Smooth muscle cell (in vitro differentiated cells): ENCODE measurements around the gene ZNF346. TPM values are rescaled to one million over a fixed set of nuclear protein-coding genes. Genes with fewer than 3 reads are reported as not detected.

ENCODE experiments used
- DNase-seq: peaks from one replicate; lab custom pipeline; 2025; ENCODE audit not compliant: unreplicated experiment; lab: John Stamatoyannopoulos, UW
- H2AFZ ChIP-seq: fragments of 200-600 bp; sonication (generic); 2 replicates; pipeline ENCODE4 v1.6.0; 2016; ENCODE audit warnings: antibody characterized with exemption, low read depth, mild to moderate bottlenecking
- H3F3A ChIP-seq: fragments of 200-600 bp; sonication (generic); 2 replicates; pipeline ENCODE4 v1.6.0; 2017; ENCODE audit warnings: antibody characterized with exemption, low read depth
- H3K27ac ChIP-seq: fragments of 200-600 bp; sonication (generic); 2 replicates; pipeline ENCODE4 v1.5.1; 2016; ENCODE audit warnings: low read depth, mild to moderate bottlenecking
- H3K27me3 ChIP-seq: fragments of 200-600 bp; sonication (generic); 2 replicates; pipeline ENCODE4 v1.6.1; 2016; ENCODE audit warnings: low read depth, mild to moderate bottlenecking
- H3K36me3 ChIP-seq: fragments of 200-600 bp; sonication (generic); 2 replicates; pipeline ENCODE4 v1.5.1; 2016; ENCODE audit warnings: low read depth
- H3K4me1 ChIP-seq: fragments of 200-600 bp; sonication (generic); 2 replicates; pipeline ENCODE4 v1.5.1; 2016; ENCODE audit warnings: low read depth
- H3K4me2 ChIP-seq: fragments of 200-600 bp; sonication (generic); 2 replicates; pipeline ENCODE4 v1.6.0; 2016; ENCODE audit warnings: mild to moderate bottlenecking
- H3K4me3 ChIP-seq: fragments of 200-600 bp; sonication (generic); 2 replicates; pipeline ENCODE4 v1.5.1; 2016; ENCODE audit warnings: mild to moderate bottlenecking
- H3K79me2 ChIP-seq: fragments of 200-600 bp; sonication (generic); 2 replicates; pipeline ENCODE4 v1.6.0; 2016; ENCODE audit warnings: low read depth, mild to moderate bottlenecking
- H3K9ac ChIP-seq: fragments of 200-600 bp; sonication (generic); 2 replicates; pipeline ENCODE4 v1.6.0; 2016; ENCODE audit warnings: low read depth
- H3K9me3 ChIP-seq: fragments of 200-600 bp; sonication (generic); replicated peaks from 2 replicates; pipeline ENCODE4 v1.5.1; 2016; ENCODE audit warnings: low read depth
- H4K20me1 ChIP-seq: fragments of 200-600 bp; sonication (generic); 2 replicates; pipeline ENCODE4 v1.6.0; 2016; ENCODE audit warnings: low read depth
- WGBS: methylation state at CpG from one replicate; pipeline ENCODE4 v1.1.7; 2016; ENCODE audit warnings: low lambda C conversion rate; 5-methylcytosine and 5-hydroxymethylcytosine counted together
- polyA plus RNA-seq: library from polyadenylated mRNA; unstranded; fragments of >200 nt; fragmentation: Nextera tagmentation; extraction: Ambion mirVana; gene quantifications from 2 replicates; pipeline ENCODE4 v1.2.1, GENCODE V29; 2016
- total RNA-seq: library from RNA; depleted of rRNA; stranded (reverse); fragments of >200 nt; gene quantifications from 2 replicates; pipeline ENCODE4 v1.2.3, GENCODE V29; 2014
- TF ChIP-seq, protein P1 (sequence below): fragments of 200-600 bp; sonication (generic); IDR thresholded peaks from 2 replicates; pipeline ENCODE4 v1.5.1; 2017; ENCODE audit warnings: borderline replicate concordance, mild to moderate bottlenecking, antibody characterized with exemption; ENCODE audit not compliant: insufficient read depth, poor library complexity, severe bottlenecking

The ZNF346 gene
- total and polyA plus RNA-seq, 2 experiments from 2014 or later: 6.9 to 14.8 TPM

DNA sequence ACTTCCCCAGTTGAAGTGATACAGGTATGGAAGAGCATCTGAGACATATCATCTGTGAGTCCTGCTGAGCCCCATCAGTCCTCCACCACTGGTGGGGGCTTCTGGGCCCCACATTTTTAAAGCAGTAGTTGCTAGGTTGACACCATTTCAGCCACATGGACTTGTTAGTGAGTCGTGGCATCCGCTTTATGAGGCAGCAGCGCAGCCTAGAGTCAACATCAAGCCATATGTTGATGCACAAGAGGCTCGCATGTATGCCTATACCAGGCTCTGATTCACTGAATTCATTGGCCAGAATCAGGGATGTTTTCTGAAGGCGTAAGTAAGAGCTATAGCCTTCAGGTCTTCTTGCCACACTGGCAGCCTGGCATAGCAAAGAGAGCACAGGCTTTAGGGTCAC is 26.8 kb downstream of the ZNF346 start:
- no peaks in the 10 kb centered on the region for H3F3A ChIP-seq
- no peaks in the 10 kb centered on the region for H4K20me1 ChIP-seq
- no peaks in the 10 kb centered on the region for H3K36me3 ChIP-seq
- no peaks in the 10 kb centered on the region for H3K4me1 ChIP-seq
- H3K9me3 ChIP-seq: no peaks in the 10 kb centered on the region
- no peak overlapping the region for H3K9ac ChIP-seq
- H3K4me2 ChIP-seq: no peak overlapping the region
- H2AFZ ChIP-seq: no peak overlapping the region
- H3K27ac ChIP-seq: no peak overlapping the region
- DNase-seq: no peak
- H3K27me3 ChIP-seq: no peaks in the 10 kb centered on the region
- no peaks in the 10 kb centered on the region for H3K79me2 ChIP-seq
- no peak overlapping the region for H3K4me3 ChIP-seq
- TF ChIP-seq, protein P1, sequence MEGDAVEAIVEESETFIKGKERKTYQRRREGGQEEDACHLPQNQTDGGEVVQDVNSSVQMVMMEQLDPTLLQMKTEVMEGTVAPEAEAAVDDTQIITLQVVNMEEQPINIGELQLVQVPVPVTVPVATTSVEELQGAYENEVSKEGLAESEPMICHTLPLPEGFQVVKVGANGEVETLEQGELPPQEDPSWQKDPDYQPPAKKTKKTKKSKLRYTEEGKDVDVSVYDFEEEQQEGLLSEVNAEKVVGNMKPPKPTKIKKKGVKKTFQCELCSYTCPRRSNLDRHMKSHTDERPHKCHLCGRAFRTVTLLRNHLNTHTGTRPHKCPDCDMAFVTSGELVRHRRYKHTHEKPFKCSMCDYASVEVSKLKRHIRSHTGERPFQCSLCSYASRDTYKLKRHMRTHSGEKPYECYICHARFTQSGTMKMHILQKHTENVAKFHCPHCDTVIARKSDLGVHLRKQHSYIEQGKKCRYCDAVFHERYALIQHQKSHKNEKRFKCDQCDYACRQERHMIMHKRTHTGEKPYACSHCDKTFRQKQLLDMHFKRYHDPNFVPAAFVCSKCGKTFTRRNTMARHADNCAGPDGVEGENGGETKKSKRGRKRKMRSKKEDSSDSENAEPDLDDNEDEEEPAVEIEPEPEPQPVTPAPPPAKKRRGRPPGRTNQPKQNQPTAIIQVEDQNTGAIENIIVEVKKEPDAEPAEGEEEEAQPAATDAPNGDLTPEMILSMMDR: no peak
- WGBS: 96% methylated on average over 5 of the region's 5 CpGs

DNA sequence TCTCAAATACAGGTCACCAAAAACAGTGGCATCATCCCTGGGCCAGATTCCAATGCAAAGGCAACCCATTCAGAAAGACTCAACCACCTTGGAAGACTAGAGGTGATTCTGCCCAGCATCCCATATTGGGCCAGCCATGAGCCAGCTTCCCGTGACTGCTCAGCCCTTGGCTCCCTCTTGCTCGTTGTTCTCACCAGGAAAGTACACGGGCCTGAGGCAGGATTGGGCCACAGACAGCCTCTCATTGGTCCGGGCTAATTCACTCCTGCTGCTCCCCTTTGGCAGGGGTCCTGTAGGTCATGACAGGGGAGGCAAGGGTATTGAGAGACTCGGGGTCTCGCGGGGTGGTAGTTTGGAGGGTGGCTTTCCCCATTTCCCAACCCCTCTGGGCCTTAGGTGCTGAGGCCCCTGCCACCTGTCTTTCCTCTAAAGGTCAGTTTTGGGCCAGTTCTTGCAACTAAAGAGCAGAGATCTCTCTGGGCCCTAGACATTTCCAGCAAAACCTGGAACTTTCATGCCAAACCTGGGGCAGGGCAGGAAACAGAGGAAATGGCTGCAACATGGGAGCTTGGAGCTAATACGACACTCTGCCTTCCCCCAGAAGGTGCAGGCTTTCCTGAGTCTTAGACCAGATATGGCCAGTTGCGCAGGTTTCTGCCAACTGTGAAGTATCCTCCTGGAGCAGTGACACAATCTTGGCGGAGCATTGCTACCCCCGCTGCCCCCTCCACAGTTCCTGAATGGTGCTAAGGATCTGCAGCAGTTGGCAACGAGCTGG is 42.2 kb downstream of the ZNF346 start:
- Histone ChIP-seq H3K4me3 (no peak overlapping the region), H3K9me3 (no peaks in the 10 kb centered on the region), H4K20me1 (no peaks in the 10 kb centered on the region), H3K79me2 (no peaks in the 10 kb centered on the region), H3K4me2 (no peak overlapping the region), H3K27me3 (no peaks in the 10 kb centered on the region), H3F3A (no peaks in the 10 kb centered on the region), H2AFZ (no peak overlapping the region), H3K27ac (no peak overlapping the region), H3K4me1 (no peaks in the 10 kb centered on the region), H3K9ac (no peak overlapping the region), H3K36me3 (no peaks in the 10 kb centered on the region)
- TF ChIP-seq, protein P1: no peak
- DNase-seq: no peak
- WGBS: 94% methylated on average over 12 of the region's 12 CpGs

DNA sequence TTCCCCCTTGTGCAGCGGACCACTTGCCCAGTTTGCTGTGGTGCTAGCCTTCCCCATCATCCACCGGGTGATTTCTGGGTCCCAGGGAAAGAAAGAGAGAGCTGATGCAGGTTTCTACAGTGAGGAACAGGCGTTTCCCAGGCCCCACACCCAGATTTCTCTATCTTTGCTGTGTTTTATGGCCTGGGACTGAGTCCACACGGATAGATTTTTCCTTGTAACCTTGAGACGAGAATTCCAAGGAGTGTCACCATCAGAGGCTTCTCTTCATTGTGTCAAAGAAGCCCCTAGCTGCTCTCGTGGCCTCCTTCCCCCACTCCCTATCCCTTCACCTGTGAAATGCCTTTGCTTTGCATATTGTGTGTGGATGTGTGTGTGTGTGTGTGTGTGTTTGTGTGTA is 43.0 kb downstream of the ZNF346 start:
- no peak overlapping the region for H3K9ac ChIP-seq

More for the DNA sequence above, 43.0 kb downstream of the ZNF346 start:
- Histone ChIP-seq H3K36me3 (no peaks in the 10 kb centered on the region), H3K27ac (no peak overlapping the region), H3K4me2 (no peak overlapping the region), H3K4me3 (no peak overlapping the region), H3K9me3 (no peaks in the 10 kb centered on the region), H3K4me1 (no peaks in the 10 kb centered on the region), H4K20me1 (no peaks in the 10 kb centered on the region), H3F3A (no peaks in the 10 kb centered on the region), H3K79me2 (no peaks in the 10 kb centered on the region), H3K27me3 (no peaks in the 10 kb centered on the region), H2AFZ (no peak overlapping the region)
- DNase-seq: no peak
- TF ChIP-seq, protein P1: no peak
- WGBS: 82% methylated on average over 6 of the region's 6 CpGs
